Loucy (cell line): ENCODE results near the gene CCDC70.

Experiments used
- CTCF ChIP-seq: fragments of 200-600 bp; sonication (generic); conservative IDR thresholded peaks from 2 replicates; pipeline ENCODE4 v1.5.1; 2014; ENCODE audit warnings: mild to moderate bottlenecking, antibody characterized with exemption, low read length
- EZH2phosphoT487 ChIP-seq: fragments of 200-600 bp; IDR thresholded peaks from 2 replicates; pipeline ENCODE4 v1.6.1; 2018; ENCODE audit warnings: antibody characterized with exemption, mild to moderate bottlenecking, moderate library complexity, borderline replicate concordance

- TF ChIP-seq CTCF: no peak
- no peak for TF ChIP-seq EZH2phosphoT487
Observed at GRCh38 chr13:51827254-51827653, 34.5 kb upstream of the CCDC70 start.
